K562 (cell line): ENCODE measurements around the gene TANC1. TPM values are rescaled to one million over a fixed set of nuclear protein-coding genes. Genes with fewer than 3 reads are reported as not detected.

ENCODE experiments used
- ATAC-seq: fragments of 200-7000 bp; cut with Tn5 transposase; 3 replicates; pipeline ENCODE4 v1.9.1; 2020; ENCODE audit warnings: moderate library complexity
- BruUV-seq: library from RNA; stranded (reverse); fragments of 400-500 nt; replicated peaks from 2 replicates; lab custom pipeline; 2021; lab: Mats Ljungman, UMichigan
- CTCF ChIA-PET: fragments of 300-600 bp; formaldehyde crosslinking; extraction: SDS; loops from one replicate; lab custom pipeline; 2021; ENCODE audit warnings: low intra/inter-chr PET ratio; lab: Yijun Ruan, JAX
- POLR2A ChIA-PET: fragments of 300-600, 350-650 bp; sonication (Branson Sonifier 250); formaldehyde crosslinking; extraction: SDS; loops from one replicate; lab custom pipeline; 2021; ENCODE audit warnings: antibody characterized with exemption, inconsistent platforms; lab: Yijun Ruan, JAX
- DNase-seq, 4 experiments: peaks; one replicate each; pipeline versions ENCODE4 v3.0.0 to v3.0.0-alpha.2; 2011 to 2018; ENCODE audit warnings: low spot score in 3 of 4, mixed read lengths in 3 of 4; ENCODE audit errors: extremely low read depth in 1 of 4
- FAIRE-seq: peaks from 2 replicates; lab custom pipeline; 2011; peaks lifted over from hg19 to GRCh38; lab: Jason Lieb, UNC
- H2AFZ ChIP-seq: 2 replicates; pipeline ENCODE4 v1.6.0; 2011; ENCODE audit warnings: low read depth, low read length, control low read depth, inconsistent platforms
- H3K27ac ChIP-seq: fragments of 200-600 bp; 3 replicates; pipeline ENCODE4 v1.8.0; 2011; ENCODE audit warnings: low read depth, mild to moderate bottlenecking, control low read depth, inconsistent platforms, low read length, moderate library complexity, mixed read lengths; ENCODE audit errors: extremely low read depth
- H3K27me3 ChIP-seq, 2 experiments: fragments of 300-600 bp in 1 of 2; 2 replicates in 1 of 2; 3 replicates in 1 of 2; pipeline versions ENCODE4 v1.6.0 to v1.8.0; 2011; ENCODE audit warnings: inconsistent platforms in 2 of 2, low read length in 2 of 2, mild to moderate bottlenecking in 1 of 2, mixed read lengths in 1 of 2, moderate library complexity in 1 of 2; ENCODE audit not compliant: control insufficient read depth in 2 of 2, insufficient read depth in 2 of 2
- H3K36me3 ChIP-seq: fragments of 300-600 bp; 3 replicates; pipeline ENCODE4 v1.8.0; 2011; ENCODE audit warnings: mild to moderate bottlenecking, low read length, inconsistent platforms; ENCODE audit not compliant: control insufficient read depth, insufficient read depth
- H3K4me1 ChIP-seq, 2 experiments: fragments of 200-600 bp in 1 of 2; replicated peaks in 1 of 2; 2 replicates in 1 of 2; 3 replicates in 1 of 2; pipeline versions ENCODE4 v1.5.1 to v1.8.0; 2011; ENCODE audit warnings: inconsistent platforms in 2 of 2, low read length in 2 of 2, mild to moderate bottlenecking in 1 of 2, mixed read lengths in 1 of 2, moderate library complexity in 1 of 2; ENCODE audit not compliant: control insufficient read depth in 2 of 2, insufficient read depth in 2 of 2
- H3K4me2 ChIP-seq: 2 replicates; pipeline ENCODE4 v1.6.1; 2011; ENCODE audit warnings: low read length, control low read depth, inconsistent platforms, mixed read lengths; ENCODE audit not compliant: insufficient read depth
- H3K4me3 ChIP-seq: fragments of 200-600 bp; sonication (generic), shearing (Covaris generic); 2 replicates; pipeline ENCODE4 v1.5.1; 2016; ENCODE audit warnings: control low read depth, inconsistent platforms
- H3K79me2 ChIP-seq: fragments of 200-600 bp; 3 replicates; pipeline ENCODE4 v1.8.0; 2011; ENCODE audit warnings: low read length, inconsistent platforms; ENCODE audit not compliant: control insufficient read depth, insufficient read depth
- H3K9ac ChIP-seq, 2 experiments: 2 replicates each; pipeline versions ENCODE4 v1.6.0 to v1.6.1; 2011; ENCODE audit warnings: low read depth in 2 of 2, low read length in 2 of 2, control low read depth in 1 of 2, inconsistent platforms in 1 of 2, mild to moderate bottlenecking in 1 of 2, mixed read lengths in 1 of 2; ENCODE audit not compliant: insufficient read depth in 1 of 2
- H3K9me1 ChIP-seq: one replicate; pipeline ENCODE4 v1.6.0; 2011; ENCODE audit warnings: inconsistent platforms, mild to moderate bottlenecking, low read length, moderate library complexity; ENCODE audit not compliant: control insufficient read depth, insufficient read depth
- H3K9me3 ChIP-seq: replicated peaks from 2 replicates; pipeline ENCODE4 v1.5.1; 2011; ENCODE audit warnings: low read depth, low read length, inconsistent platforms; ENCODE audit not compliant: control insufficient read depth, insufficient read depth
- H4K20me1 ChIP-seq: replicated peaks from 2 replicates; pipeline ENCODE4 v1.6.1; 2011; ENCODE audit warnings: low read length, inconsistent platforms, mixed read lengths; ENCODE audit not compliant: control insufficient read depth, insufficient read depth
- BACH1 ChIP-seq: fragments of 200-800 bp; sonication (Bioruptor generic); IDR thresholded peaks from 2 replicates; pipeline ENCODE4 v1.6.1; 2016; ENCODE audit warnings: missing genetic modification characterization, missing compliant biosample characterization
- FOXA1 ChIP-seq: fragments of 450-650 bp; IDR thresholded peaks from 2 replicates; pipeline ENCODE4 v1.6.1; 2016; ENCODE audit warnings: mild to moderate bottlenecking, borderline replicate concordance
- HDAC1 ChIP-seq, 2 experiments: fragments of 450-650 bp; IDR thresholded peaks; 2 replicates each; pipeline ENCODE4 v1.6.1; 2016 to 2017; ENCODE audit warnings: inconsistent platforms in 1 of 2, mild to moderate bottlenecking in 1 of 2, moderate library complexity in 1 of 2
- JUNB ChIP-seq: fragments of 450-650 bp; formaldehyde crosslinking; conservative IDR thresholded peaks from 2 replicates; pipeline ENCODE4 v1.4.0; 2020; ENCODE audit warnings: mild to moderate bottlenecking
- TBL1XR1 ChIP-seq, 2 experiments: IDR thresholded peaks; 2 replicates each; pipeline ENCODE4 v1.6.1; 2012; ENCODE audit warnings: improper control_type of control experiment in 2 of 2, low read length in 2 of 2, mild to moderate bottlenecking in 1 of 2
- ZEB2 ChIP-seq: fragments of 450-650 bp; IDR thresholded peaks from 2 replicates; pipeline ENCODE4 v1.6.1; 2016
- ZFP30 ChIP-seq: fragments of 250-450 bp; sonication (Bioruptor Pico); IDR thresholded peaks from 2 replicates; pipeline ENCODE4 v1.8.0; 2022; ENCODE audit warnings: moderate library complexity, mild to moderate bottlenecking, inconsistent platforms, borderline replicate concordance
- ZNF830 ChIP-seq: fragments of 250-450 bp; sonication (Bioruptor Pico); IDR thresholded peaks from 2 replicates; pipeline ENCODE4 v1.5.0; 2021; ENCODE audit warnings: mild to moderate bottlenecking
- WGBS: fragments of 100-300 bp; shearing (Covaris generic); methylation state at CpG from one replicate; pipeline ENCODE4 v1.1.6; 2016; ENCODE audit warnings: low coverage, mixed read lengths; ENCODE audit not compliant: insufficient coverage; ENCODE audit errors: missing lambda C conversion rate; 5-methylcytosine and 5-hydroxymethylcytosine counted together
- in situ Hi-C: fragments of 300-500 bp; cut with MboI; formaldehyde crosslinking; loops from 4 replicates; pipeline ENCODE4 v1.15.0; 2018; ENCODE audit warnings: inconsistent platforms, mixed read lengths
- intact Hi-C: fragments of 100-400 bp; cut with micrococcal nuclease; formaldehyde crosslinking; loops from 2 replicates; pipeline ENCODE4 v1.14.2; 2022
- polyA plus RNA-seq, 8 experiments: library from polyadenylated mRNA; depleted of rRNA in 4 of 8; stranded (reverse) in 5 of 8; unstranded in 3 of 8; fragments of >200 nt; fragmentation: Nextera tagmentation in 2 of 8; fragmentation: Illumina TruSeq in 1 of 8; extraction: Ambion mirVana in 2 of 8; extraction: Trizol in 1 of 8; gene quantifications; 2 replicates each; pipeline versions ENCODE4 v1.2.1 to v1.2.3, GENCODE V29; 2011 to 2014; ENCODE audit warnings: inconsistent platforms in 1 of 8, missing spikeins in 1 of 8
- total RNA-seq, 7 experiments: library from RNA; depleted of rRNA in 6 of 7; stranded (reverse); fragments of >200 nt in 6 of 7; fragmentation: Illumina TruSeq in 2 of 7; extraction: Trizol in 2 of 7; gene quantifications; 2 replicates each; pipeline versions ENCODE4 v1.2.1 to v1.2.3, GENCODE V29; 2011 to 2021; ENCODE audit warnings: low replicate concordance in 1 of 7
- TF ChIP-seq, protein P1 (sequence below): fragments of 250-450 bp; sonication (Bioruptor Pico); IDR thresholded peaks from 2 replicates; pipeline ENCODE4 v1.8.0; 2021; ENCODE audit warnings: moderate library complexity, mild to moderate bottlenecking, inconsistent platforms
- TF ChIP-seq, protein P2 (sequence below): fragments of 450-650 bp; IDR thresholded peaks from 2 replicates; pipeline ENCODE4 v1.6.1; 2016; ENCODE audit warnings: low read depth, mild to moderate bottlenecking, moderate library complexity
- TF ChIP-seq, protein P3 (sequence below): sonication (generic); formaldehyde crosslinking; IDR thresholded peaks from 2 replicates; pipeline ENCODE4 v1.8.1; 2023; ENCODE audit warnings: missing genetic modification reagents, mild to moderate bottlenecking, borderline replicate concordance

Gene TANC1
- total and polyA plus RNA-seq, 9 of the 15 experiments (the other 6 are each of a cell fraction or from before 2014, with no cell fraction given) = under 0.01 to 0.20 (median 0.07) TPM; not detected in 1

DNA sequence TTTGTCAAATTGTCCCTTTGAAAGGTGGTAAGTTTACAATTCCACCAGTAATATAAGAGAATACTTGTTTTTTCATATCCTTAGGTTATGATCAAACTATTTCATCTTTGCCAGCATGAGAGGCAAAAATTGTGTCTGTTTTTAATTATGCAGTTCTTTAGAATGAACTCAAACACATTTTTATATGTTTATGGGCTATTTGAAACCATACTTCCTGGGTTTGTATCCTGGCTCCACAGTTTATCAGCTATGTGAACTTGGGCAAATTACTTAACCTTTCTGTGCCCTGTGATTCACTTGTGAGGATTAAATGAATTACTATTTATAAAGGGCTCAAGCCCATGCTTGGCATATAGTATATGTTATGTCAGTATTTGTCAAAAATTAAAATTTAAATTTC is 109.4 kb downstream of the TANC1 start:
- FAIRE-seq (no peak), ATAC-seq (no peak), DNase-seq (no peak)
- Histone ChIP-seq H3K79me2 (no peaks in the 10 kb centered on the region), H3K4me1 (peaks cover 0 to 5% of the 10 kb centered on the region in 2 experiments; a peak in 2 of 5 replicates), H3K9ac (no peak overlapping the region), H3K27ac (no peak overlapping the region), H2AFZ (no peak overlapping the region), H4K20me1 (no peaks in the 10 kb centered on the region), H3K9me3 (no peaks in the 10 kb centered on the region), H3K9me1 (no peaks in the 10 kb centered on the region), H3K4me3 (no peak overlapping the region), H3K36me3 (no peaks in the 10 kb centered on the region), H3K27me3 (peaks cover 2 to 9% of the 10 kb centered on the region in 2 experiments; a peak in 4 of 5 replicates), H3K4me2 (no peak overlapping the region)
- no TSS peak for BruUV-seq
- POLR2A ChIA-PET = interaction anchor here (0.6 to 1.0 kb wide), 3 partner anchors 8 to 37 kb away, joined by 3 to 4 read pairs (median 4); no protein-coding TSS in a partner anchor
- TF ChIP-seq ZEB2 = no peak
- TF ChIP-seq HDAC1 (IDR thresholded peaks at IDR 0.05) = no peak
- TF ChIP-seq, protein P1, sequence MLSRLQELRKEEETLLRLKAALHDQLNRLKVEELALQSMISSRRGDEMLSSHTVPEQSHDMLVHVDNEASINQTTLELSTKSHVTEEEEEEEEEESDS (CRISPR knock-in tag) = no peak
- TF ChIP-seq ZNF830 (CRISPR knock-in tag) = no peak
- CTCF ChIA-PET = no interaction called here
- in situ Hi-C loops = no loop called here
- intact Hi-C loops = no loop called here

DNA sequence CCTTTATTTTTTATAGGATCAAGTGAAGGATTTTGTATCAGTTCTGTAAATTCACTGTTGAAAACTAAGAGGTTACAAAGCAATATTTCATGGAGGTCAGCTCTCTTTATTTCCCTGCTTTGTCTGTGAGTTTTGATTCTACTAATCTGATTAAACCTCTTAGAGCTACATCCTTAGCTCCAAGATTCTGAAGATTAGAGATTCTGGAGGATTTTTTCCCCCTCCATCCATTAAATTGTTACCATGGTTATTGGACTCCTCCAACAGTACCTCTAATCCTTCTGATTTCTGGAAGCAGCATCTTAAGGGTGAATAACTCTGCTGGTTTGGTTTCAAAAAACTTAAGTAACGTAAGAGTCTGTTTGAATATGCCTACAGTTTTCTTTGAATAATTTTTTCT is 110.0 kb downstream of the TANC1 start:
- no peak for ATAC-seq
- no peak overlapping the region for H3K4me2 ChIP-seq

More for the DNA sequence above, 110.0 kb downstream of the TANC1 start:
- no peaks in the 10 kb centered on the region for H3K9me1 ChIP-seq
- peaks cover 2 to 9% of the 10 kb centered on the region in 2 experiments; a peak in 4 of 5 replicates for H3K27me3 ChIP-seq
- no peaks in the 10 kb centered on the region for H3K36me3 ChIP-seq
- H3K9ac ChIP-seq = no peak overlapping the region
- CTCF ChIA-PET = no interaction called here
- no peaks in the 10 kb centered on the region for H3K79me2 ChIP-seq
- no peak for TF ChIP-seq TBL1XR1 (IDR thresholded peaks at IDR 0.05; ENCODE audit: low read length in 2 of 2)
- no peak for TF ChIP-seq JUNB (CRISPR knock-in tag)
- TF ChIP-seq, protein P2, sequence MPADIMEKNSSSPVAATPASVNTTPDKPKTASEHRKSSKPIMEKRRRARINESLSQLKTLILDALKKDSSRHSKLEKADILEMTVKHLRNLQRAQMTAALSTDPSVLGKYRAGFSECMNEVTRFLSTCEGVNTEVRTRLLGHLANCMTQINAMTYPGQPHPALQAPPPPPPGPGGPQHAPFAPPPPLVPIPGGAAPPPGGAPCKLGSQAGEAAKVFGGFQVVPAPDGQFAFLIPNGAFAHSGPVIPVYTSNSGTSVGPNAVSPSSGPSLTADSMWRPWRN = no peak
- no peak for TF ChIP-seq FOXA1
- TF ChIP-seq ZFP30 (CRISPR knock-in tag) = no peak
- no peak for TF ChIP-seq BACH1 (tag)
- TF ChIP-seq, protein P3, sequence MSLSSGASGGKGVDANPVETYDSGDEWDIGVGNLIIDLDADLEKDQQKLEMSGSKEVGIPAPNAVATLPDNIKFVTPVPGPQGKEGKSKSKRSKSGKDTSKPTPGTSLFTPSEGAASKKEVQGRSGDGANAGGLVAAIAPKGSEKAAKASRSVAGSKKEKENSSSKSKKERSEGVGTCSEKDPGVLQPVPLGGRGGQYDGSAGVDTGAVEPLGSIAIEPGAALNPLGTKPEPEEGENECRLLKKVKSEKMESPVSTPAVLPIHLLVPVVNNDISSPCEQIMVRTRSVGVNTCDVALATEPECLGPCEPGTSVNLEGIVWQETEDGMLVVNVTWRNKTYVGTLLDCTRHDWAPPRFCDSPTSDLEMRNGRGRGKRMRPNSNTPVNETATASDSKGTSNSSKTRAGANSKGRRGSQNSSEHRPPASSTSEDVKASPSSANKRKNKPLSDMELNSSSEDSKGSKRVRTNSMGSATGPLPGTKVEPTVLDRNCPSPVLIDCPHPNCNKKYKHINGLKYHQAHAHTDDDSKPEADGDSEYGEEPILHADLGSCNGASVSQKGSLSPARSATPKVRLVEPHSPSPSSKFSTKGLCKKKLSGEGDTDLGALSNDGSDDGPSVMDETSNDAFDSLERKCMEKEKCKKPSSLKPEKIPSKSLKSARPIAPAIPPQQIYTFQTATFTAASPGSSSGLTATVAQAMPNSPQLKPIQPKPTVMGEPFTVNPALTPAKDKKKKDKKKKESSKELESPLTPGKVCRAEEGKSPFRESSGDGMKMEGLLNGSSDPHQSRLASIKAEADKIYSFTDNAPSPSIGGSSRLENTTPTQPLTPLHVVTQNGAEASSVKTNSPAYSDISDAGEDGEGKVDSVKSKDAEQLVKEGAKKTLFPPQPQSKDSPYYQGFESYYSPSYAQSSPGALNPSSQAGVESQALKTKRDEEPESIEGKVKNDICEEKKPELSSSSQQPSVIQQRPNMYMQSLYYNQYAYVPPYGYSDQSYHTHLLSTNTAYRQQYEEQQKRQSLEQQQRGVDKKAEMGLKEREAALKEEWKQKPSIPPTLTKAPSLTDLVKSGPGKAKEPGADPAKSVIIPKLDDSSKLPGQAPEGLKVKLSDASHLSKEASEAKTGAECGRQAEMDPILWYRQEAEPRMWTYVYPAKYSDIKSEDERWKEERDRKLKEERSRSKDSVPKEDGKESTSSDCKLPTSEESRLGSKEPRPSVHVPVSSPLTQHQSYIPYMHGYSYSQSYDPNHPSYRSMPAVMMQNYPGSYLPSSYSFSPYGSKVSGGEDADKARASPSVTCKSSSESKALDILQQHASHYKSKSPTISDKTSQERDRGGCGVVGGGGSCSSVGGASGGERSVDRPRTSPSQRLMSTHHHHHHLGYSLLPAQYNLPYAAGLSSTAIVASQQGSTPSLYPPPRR = no peak
- H3K4me1 ChIP-seq = peaks cover 0 to 5% of the 10 kb centered on the region in 2 experiments; a peak in 2 of 5 replicates
- DNase-seq (no peak), FAIRE-seq (no peak)
- no peak overlapping the region for H3K27ac ChIP-seq
- no peaks in the 10 kb centered on the region for H4K20me1 ChIP-seq
- WGBS = 4% methylated on average over 1 of the region's 1 CpG
- no peak overlapping the region for H3K4me3 ChIP-seq
- in situ Hi-C loops = no loop called here
- no peaks in the 10 kb centered on the region for H3K9me3 ChIP-seq
- BruUV-seq = no TSS peak
- POLR2A ChIA-PET = interaction anchor here (1.0 kb wide), 1 partner anchor 38 kb away, joined by 4 read pairs; no protein-coding TSS in a partner anchor
- H2AFZ ChIP-seq = no peak overlapping the region
- intact Hi-C loops = no loop called here
